ENCODE data around the gene COL6A2. TPM values are rescaled to one million over a fixed set of nuclear protein-coding genes. Genes with fewer than 3 reads are reported as not detected.

Gene COL6A2
- total and polyA plus RNA-seq, 10 of the 15 experiments (the other 5 are each of a cell fraction or from before 2014, with no cell fraction given): 0.16 to 1.3 (median 0.34) TPM; not detected in 7

DNA sequence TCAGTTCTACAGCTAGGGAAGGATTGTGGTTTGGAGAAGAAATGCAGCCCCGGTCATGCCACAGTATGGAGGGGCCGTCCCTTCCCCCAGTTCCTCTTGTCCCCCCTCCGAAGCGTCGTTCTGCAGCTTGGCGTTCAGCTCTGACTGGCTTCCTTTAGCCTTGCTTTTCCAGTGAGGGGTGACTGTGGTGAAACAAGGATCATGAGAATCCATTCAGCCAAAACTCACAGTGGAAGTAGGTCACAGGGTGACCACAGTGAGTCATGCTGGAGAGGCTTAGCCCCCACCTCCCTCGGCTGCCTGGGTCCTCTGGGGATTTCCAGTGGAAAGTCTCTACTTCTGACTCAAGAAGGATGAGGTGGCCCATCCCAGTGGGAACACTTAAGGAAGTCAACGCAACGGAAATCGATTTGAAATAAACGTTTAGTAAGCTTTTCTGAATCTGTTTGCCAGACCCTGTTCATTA, 37.3 kb upstream of the COL6A2 start:
- H3K27ac ChIP-seq (ENCODE audit: control insufficient read depth, insufficient read depth): no peak overlapping the region
- H3K79me2 ChIP-seq (ENCODE audit: control insufficient read depth, insufficient read depth, low read length): no peaks in the 10 kb centered on the region
- ChIA-PET SMC1A (ENCODE audit: uncharacterized antibody, unreplicated experiment) (no interaction called here), RAD21 (ENCODE audit: unreplicated experiment) (no interaction called here), CTCF (no interaction called here), POLR2A (no interaction called here)
- intact Hi-C loops (cut with micrococcal nuclease; ENCODE audit: unreplicated experiment) (no loop called here), in situ Hi-C loops (cut with MboI) (no loop called here)
- no peak overlapping the region for H2AFZ ChIP-seq (ENCODE audit: control insufficient read depth, low read depth, low read length)
- H4K20me1 ChIP-seq (ENCODE audit: control insufficient read depth, insufficient read depth): no peaks in the 10 kb centered on the region
- H3K4me2 ChIP-seq (ENCODE audit: control insufficient read depth, insufficient read depth): no peak overlapping the region
- no peak for ATAC-seq
- H3K27me3 ChIP-seq (replicated peaks in 1 of 2; ENCODE audit: control insufficient read depth in 2 of 2, insufficient read depth in 2 of 2, low read length in 1 of 2): no peaks in the 10 kb centered on the region
- FAIRE-seq: no peak
- no peak overlapping the region for H3K4me3 ChIP-seq
- H3K9me3 ChIP-seq (replicated peaks; ENCODE audit: control insufficient read depth, insufficient read depth, low read length): no peaks in the 10 kb centered on the region; the same call in 2 of the 3 replicates
- TF ChIP-seq IRF4 (IDR thresholded peaks at IDR 0.05; ENCODE audit: low read depth, low read length) (no peak), CBFB (IDR thresholded peaks at IDR 0.05; ENCODE audit: low read depth) (no peak), IKZF1 (conservative IDR thresholded peaks at IDR 0.05) (peak; percentile 69), RUNX3 (IDR thresholded peaks at IDR 0.05; ENCODE audit: low read length) (0 out of 2 replicates have a peak, but pooled peaks have one; percentile 14), IKZF2 (IDR thresholded peaks at IDR 0.05) (peak; percentile 10 to 16; a peak in 1 of 4 replicates)
- TF ChIP-seq, protein P1, sequence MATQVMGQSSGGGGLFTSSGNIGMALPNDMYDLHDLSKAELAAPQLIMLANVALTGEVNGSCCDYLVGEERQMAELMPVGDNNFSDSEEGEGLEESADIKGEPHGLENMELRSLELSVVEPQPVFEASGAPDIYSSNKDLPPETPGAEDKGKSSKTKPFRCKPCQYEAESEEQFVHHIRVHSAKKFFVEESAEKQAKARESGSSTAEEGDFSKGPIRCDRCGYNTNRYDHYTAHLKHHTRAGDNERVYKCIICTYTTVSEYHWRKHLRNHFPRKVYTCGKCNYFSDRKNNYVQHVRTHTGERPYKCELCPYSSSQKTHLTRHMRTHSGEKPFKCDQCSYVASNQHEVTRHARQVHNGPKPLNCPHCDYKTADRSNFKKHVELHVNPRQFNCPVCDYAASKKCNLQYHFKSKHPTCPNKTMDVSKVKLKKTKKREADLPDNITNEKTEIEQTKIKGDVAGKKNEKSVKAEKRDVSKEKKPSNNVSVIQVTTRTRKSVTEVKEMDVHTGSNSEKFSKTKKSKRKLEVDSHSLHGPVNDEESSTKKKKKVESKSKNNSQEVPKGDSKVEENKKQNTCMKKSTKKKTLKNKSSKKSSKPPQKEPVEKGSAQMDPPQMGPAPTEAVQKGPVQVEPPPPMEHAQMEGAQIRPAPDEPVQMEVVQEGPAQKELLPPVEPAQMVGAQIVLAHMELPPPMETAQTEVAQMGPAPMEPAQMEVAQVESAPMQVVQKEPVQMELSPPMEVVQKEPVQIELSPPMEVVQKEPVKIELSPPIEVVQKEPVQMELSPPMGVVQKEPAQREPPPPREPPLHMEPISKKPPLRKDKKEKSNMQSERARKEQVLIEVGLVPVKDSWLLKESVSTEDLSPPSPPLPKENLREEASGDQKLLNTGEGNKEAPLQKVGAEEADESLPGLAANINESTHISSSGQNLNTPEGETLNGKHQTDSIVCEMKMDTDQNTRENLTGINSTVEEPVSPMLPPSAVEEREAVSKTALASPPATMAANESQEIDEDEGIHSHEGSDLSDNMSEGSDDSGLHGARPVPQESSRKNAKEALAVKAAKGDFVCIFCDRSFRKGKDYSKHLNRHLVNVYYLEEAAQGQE (IDR thresholded peaks at IDR 0.05; ENCODE audit: low read depth, low read length): no peak
- no peaks in the 10 kb centered on the region for H3K36me3 ChIP-seq (ENCODE audit: control insufficient read depth in 2 of 2, insufficient read depth in 2 of 2, low read length in 1 of 2)
- peaks cover 3% of the 10 kb centered on the region; the same call in 1 of the 2 replicates for H3K4me1 ChIP-seq (ENCODE audit: control insufficient read depth, insufficient read depth, low read length)
- H3K9ac ChIP-seq (ENCODE audit: control insufficient read depth, insufficient read depth, low read length): no peak overlapping the region
- no peak for DNase-seq (ENCODE audit: low read depth, low spot score)
- BruUV-seq (replicated peaks): no TSS peak
- WGBS (ENCODE audit: insufficient coverage, insufficient replicate concordance, low lambda C conversion rate, missing lambda C conversion rate): 20% methylated on average over 11 of the region's 11 CpGs
